GM21360 (cell line): ENCODE data around the gene STYK1.
"Not testable (repeated sequence)": the region's sequence is repeated elsewhere in the genome, so short reads cannot be mapped to it uniquely, and the experiment has no call there.

Experiments used
- ATAC-seq: cut with Tn5 transposase; IDR thresholded peaks from one replicate; pipeline ENCODE4 v1.9.1; 2021; ENCODE audit warnings: mild to moderate bottlenecking, moderate library complexity; ENCODE audit not compliant: unreplicated experiment

STYK1 gene

DNA sequence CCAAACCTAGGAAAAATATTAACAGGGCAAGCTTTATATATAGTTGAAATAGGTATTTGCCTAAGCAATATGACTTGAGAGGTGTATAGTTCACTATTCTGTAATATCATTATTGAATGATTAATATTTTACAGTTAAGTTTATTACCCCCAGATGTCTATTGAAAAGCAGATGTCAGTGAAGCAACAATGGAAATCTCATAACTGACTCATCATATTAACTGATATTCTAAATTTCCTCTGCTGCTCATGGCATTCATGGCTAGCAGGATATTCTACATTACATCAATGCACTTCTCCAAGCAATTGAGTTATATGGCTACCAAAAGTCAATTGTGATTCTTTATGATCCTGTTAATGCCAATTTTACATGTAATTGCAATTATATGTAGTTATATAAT, 50.7 kb downstream of the STYK1 start:
- no peak for ATAC-seq

DNA sequence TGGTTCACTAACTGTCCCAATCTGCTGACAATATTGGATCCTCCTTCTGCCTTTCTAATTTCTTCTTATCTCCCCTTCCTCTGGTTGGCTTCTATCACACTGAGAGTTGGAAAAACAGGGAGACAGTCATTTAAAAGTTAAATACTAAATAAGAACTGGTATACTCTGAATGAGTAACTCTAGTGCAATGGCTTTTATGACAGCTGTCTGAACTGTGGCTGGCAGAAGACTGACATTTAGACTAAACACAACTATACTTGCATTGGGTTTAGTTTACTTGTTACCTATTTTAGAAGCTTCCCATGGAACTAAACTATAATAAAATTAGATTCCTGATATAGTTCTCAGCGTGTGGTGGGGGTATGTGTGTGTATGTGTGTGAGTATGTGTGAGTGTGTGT, 52.6 kb downstream of the STYK1 start:
- ATAC-seq = no peak

DNA sequence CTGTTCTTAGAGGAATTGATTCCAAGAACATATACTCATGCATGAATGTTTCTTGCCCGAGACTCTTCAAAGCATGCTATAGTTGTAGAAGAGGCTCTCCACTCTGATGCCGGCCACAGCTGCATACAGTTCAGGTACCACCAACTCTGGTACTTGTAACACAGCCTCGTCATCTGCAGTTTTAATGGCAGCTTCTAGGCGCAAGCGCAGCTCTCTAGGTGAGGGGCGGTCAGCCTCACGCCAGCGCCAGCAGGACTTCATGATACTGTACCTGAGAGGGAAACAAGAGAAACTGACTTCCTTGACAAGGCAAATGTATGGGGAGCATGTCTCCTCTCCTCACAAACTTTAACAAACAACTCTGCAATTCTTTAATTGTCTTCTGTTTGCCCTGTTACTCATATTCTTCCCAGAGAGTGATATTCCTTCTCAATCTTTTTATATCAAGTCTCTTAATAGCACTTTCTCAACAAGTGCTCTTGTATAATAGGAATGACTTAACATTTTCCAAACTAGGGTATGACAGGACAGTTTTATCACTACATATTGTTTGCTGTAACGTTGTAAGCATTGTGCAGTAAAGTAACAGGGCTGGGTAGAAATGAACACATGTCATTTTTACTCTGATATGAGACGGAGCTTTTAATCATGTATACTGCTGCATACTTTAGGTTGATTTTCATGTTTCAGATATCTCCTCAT, 53.6 kb downstream of the STYK1 start:
- no peak for ATAC-seq

GRCh38 chr12:10618338-10618987, 55.4 kb downstream of the STYK1 start:
- ATAC-seq = no peak

- no peak for ATAC-seq
Observed at GRCh38 chr12:10617863-10618262, 56.0 kb downstream of the STYK1 start.

- no peak for ATAC-seq
Observed at GRCh38 chr12:10615532-10615931, 58.3 kb downstream of the STYK1 start.

- ATAC-seq = no peak
Observed at GRCh38 chr12:10614056-10614370, 59.8 kb downstream of the STYK1 start.

DNA sequence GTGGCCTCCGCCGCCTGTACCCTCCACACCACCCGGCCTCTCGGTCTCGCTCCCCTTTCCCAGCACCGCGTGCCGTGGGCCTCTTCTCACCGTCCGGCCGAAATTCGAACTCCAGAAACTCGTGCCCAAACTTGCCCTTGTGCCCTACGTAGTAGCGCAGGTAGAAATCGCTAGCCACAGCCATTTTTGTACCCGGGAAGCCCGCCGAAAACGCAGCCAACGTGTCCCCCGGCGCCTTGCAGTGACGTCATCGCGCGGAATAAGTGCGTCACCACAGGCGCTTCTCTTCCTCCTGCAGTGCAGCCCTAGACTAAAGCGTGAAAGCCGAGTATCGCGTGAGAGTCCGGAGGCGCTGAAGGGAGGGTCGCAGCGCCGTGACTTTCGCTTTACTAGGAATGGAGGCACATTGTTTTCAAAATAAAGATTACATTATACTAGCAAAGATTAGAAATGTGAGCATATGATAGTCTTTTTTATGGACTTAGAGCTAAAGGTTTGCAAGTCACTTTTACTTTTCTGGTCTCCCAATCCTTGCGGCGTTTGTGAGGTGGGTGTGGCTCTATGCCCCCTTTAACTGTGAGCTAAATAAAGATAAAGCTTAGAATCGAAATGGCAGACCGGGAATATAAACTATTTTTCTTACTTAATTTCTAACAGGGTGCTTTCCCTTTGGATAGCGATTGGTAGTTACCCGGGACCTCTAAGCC, 60.4 kb downstream of the STYK1 start, which contains the start of gene MAGOHB:
Gene MAGOHB (minus strand): TSS at position 261 of the 707 bp plus-strand sequence. CDS start 77 bp downstream, at position 184.
- ATAC-seq = peak; percentile 95

GRCh38 chr12:10612984-10613348, 60.9 kb downstream of the STYK1 start:
- ATAC-seq = no peak

DNA sequence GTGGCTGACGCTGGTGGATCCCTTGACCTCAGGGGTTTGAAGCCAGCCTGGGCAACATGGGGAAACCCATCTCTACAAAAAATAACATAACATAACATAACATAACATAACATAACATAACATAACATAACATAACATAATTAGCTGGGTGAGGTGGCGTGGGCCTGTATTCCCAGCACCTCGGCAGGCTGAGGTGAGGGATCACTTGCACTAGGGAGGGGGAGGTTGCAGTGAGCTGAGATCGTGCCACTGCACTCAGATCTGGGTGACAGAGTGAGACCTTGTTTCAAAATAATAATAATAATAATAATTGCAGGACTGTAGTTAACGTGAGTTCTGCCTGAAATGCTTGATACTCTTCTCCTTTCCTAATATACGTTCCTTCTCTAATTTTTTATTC, 61.7 kb downstream of the STYK1 start:
- no peak for ATAC-seq

DNA sequence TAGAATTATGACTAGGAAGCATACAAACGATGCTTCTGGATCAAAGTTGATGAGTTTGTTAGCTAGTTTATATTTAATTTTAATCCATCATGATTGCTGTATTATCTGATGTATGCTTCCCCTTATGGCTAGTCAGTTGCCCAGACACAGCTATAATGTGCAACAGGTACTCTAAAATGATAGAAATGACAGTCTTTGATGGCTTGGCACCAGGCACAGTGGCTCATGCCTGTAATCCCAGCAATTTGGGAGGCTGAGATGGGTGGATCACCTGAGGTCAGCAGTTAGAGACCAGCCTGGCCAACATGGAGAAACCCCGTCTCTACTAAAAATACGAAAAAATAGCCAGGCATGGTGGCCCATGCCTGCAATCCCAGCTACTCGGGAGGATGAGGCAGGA, 62.6 kb downstream of the STYK1 start:
- ATAC-seq = not testable (repeated sequence)

GRCh38 chr12:10610188-10610587, 63.7 kb downstream of the STYK1 start:
- ATAC-seq = no peak

GRCh38 chr12:10607885-10608458, 65.9 kb downstream of the STYK1 start:
- no peak for ATAC-seq

DNA sequence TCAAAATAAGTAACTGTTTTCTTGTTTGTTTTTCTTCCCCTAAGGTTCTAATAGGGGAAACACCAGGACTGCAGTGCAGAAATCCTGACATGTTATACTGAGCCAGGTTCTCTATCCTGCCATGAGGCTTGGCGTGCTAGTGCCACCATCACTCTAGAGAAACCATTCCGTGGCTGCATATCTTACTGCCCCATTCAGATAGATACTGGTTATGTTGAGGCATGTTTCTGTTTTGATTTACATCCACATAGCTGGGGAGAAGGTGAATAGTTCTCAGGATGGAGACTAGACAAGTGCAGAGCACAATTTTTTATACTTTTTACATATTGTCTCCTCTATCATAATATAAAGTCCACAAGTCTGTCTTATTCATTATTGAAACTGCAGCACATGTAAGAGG, 72.0 kb downstream of the STYK1 start:
- ATAC-seq = no peak

DNA sequence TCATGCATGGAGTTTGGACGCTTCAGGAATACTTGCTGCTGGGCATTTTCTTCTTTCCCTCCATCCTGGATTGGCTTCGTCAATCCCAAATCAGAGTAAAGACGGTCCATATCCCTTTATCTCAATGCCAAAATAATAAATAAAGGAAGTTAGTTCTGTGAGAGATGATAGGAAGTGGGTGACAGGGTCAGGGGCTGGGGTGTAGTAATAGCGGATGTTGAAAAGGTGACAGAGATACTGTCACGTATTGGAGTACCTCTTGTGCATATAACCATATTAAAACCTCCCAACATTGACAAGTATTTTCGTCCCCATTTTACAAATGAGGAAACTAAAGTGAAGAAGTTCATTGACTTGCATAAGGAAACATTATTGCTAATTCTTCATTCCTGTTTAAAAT, 72.9 kb downstream of the STYK1 start:
- ATAC-seq = no peak

- no peak for ATAC-seq
Observed at GRCh38 chr12:10595881-10596280, 78.0 kb downstream of the STYK1 start.

DNA sequence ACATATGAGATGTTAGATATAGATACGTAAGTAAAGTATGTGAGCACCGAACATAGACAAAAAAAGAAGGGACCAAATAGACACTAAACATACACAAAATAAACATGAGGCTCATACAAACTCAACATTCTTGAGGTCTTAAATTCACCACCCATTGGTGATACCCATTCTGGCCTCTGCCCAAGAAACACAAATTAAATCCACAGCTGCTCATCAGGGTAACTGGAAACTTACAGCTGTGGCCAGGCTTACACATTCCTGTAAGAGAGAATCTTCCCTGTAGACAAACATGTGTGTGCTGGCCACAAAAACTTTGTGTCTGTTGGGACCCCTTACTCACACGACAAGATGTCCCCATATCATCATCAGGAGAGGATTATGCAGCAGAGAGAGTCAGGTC, 82.9 kb downstream of the STYK1 start:
- ATAC-seq = no peak

DNA sequence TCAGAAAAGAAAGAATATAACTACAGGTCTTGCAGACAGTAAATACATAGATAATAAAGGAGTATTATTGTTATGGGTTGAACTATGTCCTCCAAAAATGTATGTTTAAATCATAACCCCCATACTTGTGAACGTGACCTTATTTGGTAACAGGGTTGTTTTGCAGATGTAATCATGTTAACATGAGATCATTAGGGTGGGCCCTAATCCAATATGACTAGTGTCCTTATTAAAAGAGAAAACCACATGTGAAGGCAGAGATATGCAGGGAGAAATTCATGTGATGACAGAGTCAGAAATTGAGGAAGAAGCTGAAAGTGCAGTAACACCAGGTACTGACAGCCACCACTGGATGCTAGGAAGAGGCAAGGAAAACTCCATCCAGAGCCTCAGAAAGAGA, 89.4 kb downstream of the STYK1 start:
- ATAC-seq = no peak

GRCh38 chr12:10582704-10583103, 91.1 kb downstream of the STYK1 start:
- no peak for ATAC-seq

DNA sequence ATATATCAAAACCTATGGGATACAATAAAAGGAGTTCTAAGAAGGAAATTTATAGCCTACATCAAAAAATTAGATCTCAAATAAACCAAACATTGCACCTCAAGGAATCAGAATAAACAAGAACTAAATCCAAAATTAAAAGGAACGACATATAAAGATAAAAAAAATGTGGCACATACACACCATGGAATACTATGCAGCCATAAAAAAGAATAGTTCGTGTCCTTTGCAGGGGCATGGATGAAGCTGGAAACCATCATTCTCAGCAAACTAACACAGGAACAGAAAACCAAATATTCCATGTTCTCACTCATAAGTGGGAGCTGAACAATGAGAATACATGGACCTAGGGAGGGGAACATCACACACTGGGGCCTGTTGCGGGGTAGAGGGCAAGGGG, 91.7 kb downstream of the STYK1 start:
- not testable (repeated sequence) for ATAC-seq

DNA sequence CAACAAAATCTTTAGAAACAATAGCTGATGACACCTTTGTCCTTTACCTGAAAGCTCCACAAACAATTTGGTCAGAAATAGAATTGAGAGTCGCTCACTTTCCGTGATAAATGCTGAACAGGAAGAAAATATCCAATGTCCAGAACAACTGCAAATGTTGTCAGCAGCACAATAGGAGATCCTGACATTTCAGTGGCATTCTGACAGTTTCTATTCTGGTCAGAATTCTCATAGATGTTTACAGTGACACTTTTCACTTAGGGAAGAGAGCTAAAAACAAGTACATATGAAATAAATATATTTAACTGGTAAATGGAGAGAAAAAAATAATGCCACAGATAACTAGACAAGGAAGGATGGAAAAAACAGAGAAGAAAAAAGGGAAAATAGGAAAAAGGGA, 99.5 kb downstream of the STYK1 start:
- no peak for ATAC-seq

DNA sequence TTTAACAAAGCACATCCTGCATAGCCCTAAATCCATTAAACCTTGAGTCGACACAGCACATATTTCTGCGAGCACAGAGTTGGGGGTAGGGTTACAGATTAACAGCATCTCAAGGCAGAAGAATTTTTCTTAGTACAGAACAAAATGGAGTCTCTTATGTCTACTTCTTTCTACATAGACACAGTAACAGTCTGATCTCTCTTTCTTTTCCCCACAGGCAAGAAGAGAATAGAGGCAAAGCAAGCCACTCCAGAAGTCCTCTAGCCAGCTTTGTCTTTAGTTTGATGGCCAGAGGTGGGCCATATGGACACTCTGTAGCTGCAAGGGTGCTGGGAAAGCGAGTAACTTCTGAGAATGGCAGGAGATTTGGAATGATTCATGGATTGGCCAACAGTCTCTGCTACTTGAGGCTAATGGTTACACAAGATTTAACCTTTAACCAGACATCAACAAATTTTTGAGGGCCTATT, 101.8 kb downstream of the STYK1 start:
- ATAC-seq = not testable (repeated sequence)
